Tibial nerve (tissue), 4 donors: Measurements from ENCODE around the gene ANO2. TPM values are rescaled to one million over a fixed set of nuclear protein-coding genes. Genes with fewer than 3 reads are reported as not detected.
"Not testable (repeated sequence)": the region's sequence is repeated elsewhere in the genome, so short reads cannot be mapped to it uniquely, and the experiment has no call there.

Source experiments
- DNase-seq, 2 donors: peaks; one replicate each; pipeline ENCODE4 v3.0.0-alpha.2; 2019; ENCODE audit warnings: low spot score in 2 of 2
- H3K27ac ChIP-seq, 4 donors: fragments of 200-600 bp; sonication (generic) in 3 of 4; one replicate each; pipeline ENCODE4 v1.5.1; 2017 to 2019; ENCODE audit warnings: mild to moderate bottlenecking in 1 of 4
- H3K27me3 ChIP-seq, 2 donors: fragments of 200-600 bp; sonication (generic) in 1 of 2; one replicate each; pipeline versions ENCODE4 v1.5.1 to v1.6.0; 2017 to 2019
- H3K36me3 ChIP-seq, 3 donors: fragments of 200-600 bp; sonication (generic); one replicate each; pipeline ENCODE4 v1.5.1; 2018 to 2019
- H3K4me1 ChIP-seq, 4 donors: fragments of 200-600 bp; sonication (generic) in 3 of 4; one replicate each; pipeline ENCODE4 v1.5.1; 2017 to 2019
- H3K4me3 ChIP-seq, 4 donors: fragments of 200-600 bp; sonication (generic) in 3 of 4; one replicate each; pipeline ENCODE4 v1.5.1; 2017 to 2019; ENCODE audit warnings: mild to moderate bottlenecking in 1 of 4, moderate library complexity in 1 of 4
- H3K9me3 ChIP-seq, 4 donors: fragments of 200-600 bp; sonication (generic) in 3 of 4; one replicate each; pipeline ENCODE4 v1.5.1; 2017 to 2019
- CTCF ChIP-seq, 5 experiments: fragments of 200-600 bp in 3 of 5; fragments of 450-650 bp in 2 of 5; sonication (generic) in 3 of 5; IDR thresholded peaks; one replicate each; pipeline ENCODE4 v1.5.1; 2016 to 2019; ENCODE audit warnings: antibody characterized with exemption in 5 of 5, mild to moderate bottlenecking in 3 of 5, moderate library complexity in 2 of 5
- EP300 ChIP-seq, 2 donors: sonication (generic); formaldehyde crosslinking; IDR thresholded peaks; one replicate each; pipeline ENCODE4 v1.6.1; 2017; ENCODE audit warnings: antibody characterized with exemption in 2 of 2, mild to moderate bottlenecking in 1 of 2
- POLR2A ChIP-seq, 2 donors: fragments of 450-650 bp; IDR thresholded peaks; one replicate each; pipeline ENCODE4 v1.6.1; 2017; ENCODE audit warnings: antibody characterized with exemption in 2 of 2, mild to moderate bottlenecking in 2 of 2, moderate library complexity in 2 of 2
- WGBS, 2 donors: methylation state at CpG; one replicate each; pipeline ENCODE4 v1.1.5; 2018; 5-methylcytosine and 5-hydroxymethylcytosine counted together
- total RNA-seq, 4 donors: library from RNA; depleted of rRNA; stranded (reverse); fragments of >200 nt; gene quantifications; one replicate each; pipeline ENCODE4 v1.1.0, GENCODE V29; 2016

The ANO2 gene
- total RNA-seq, 4 donors from 2014 or later: 13.8 to 23.2 (median 21.3) TPM

GRCh38 chr12:5661811-5662210 lies 283.2 kb downstream of the ANO2 start:
- H3K27me3 ChIP-seq: no peaks in the 10 kb centered on the region
- no peak overlapping the region for H3K27ac ChIP-seq
- H3K36me3 ChIP-seq: no peaks in the 10 kb centered on the region
- H3K4me1 ChIP-seq: no peaks in the 10 kb centered on the region
- no peak overlapping the region for H3K4me3 ChIP-seq
- no peak for DNase-seq
- WGBS, 2 donors: 70 to 74% methylated on average over 8 of the region's 8 CpGs
- no peak for TF ChIP-seq CTCF (IDR thresholded peaks at IDR 0.05)
- no peak for TF ChIP-seq EP300 (IDR thresholded peaks at IDR 0.05)
- no peak for TF ChIP-seq POLR2A (IDR thresholded peaks at IDR 0.05)
- no peaks in the 10 kb centered on the region for H3K9me3 ChIP-seq

- no peaks in the 10 kb centered on the region for H3K36me3 ChIP-seq
- H3K27ac ChIP-seq: no peak overlapping the region
- no peaks in the 10 kb centered on the region for H3K9me3 ChIP-seq
- no peaks in the 10 kb centered on the region for H3K4me1 ChIP-seq
- no peak for DNase-seq
- TF ChIP-seq EP300 (IDR thresholded peaks at IDR 0.05) (no peak), POLR2A (IDR thresholded peaks at IDR 0.05) (no peak), CTCF (IDR thresholded peaks at IDR 0.05) (no peak)
- H3K4me3 ChIP-seq: no peak overlapping the region
- H3K27me3 ChIP-seq: no peaks in the 10 kb centered on the region
- WGBS, 2 donors: 71 to 75% methylated on average over 6 of the region's 6 CpGs
Measured at GRCh38 chr12:5660238-5660637, 284.8 kb downstream of the ANO2 start.

- not testable (repeated sequence) for H3K4me1 ChIP-seq, DNase-seq, H3K27ac ChIP-seq, H3K9me3 ChIP-seq, H3K4me3 ChIP-seq, H3K36me3 ChIP-seq, H3K27me3 ChIP-seq
- 97 to 98% methylated on average over 3 of the region's 3 CpGs for WGBS, 2 donors
Measured at GRCh38 chr12:5658339-5658941, 286.6 kb downstream of the ANO2 start.

- no peak for TF ChIP-seq POLR2A (IDR thresholded peaks at IDR 0.05)
- no peaks in the 10 kb centered on the region for H3K36me3 ChIP-seq
- H3K27me3 ChIP-seq: no peaks in the 10 kb centered on the region
- WGBS, 2 donors: 61 to 69% methylated on average over 4 of the region's 4 CpGs
- H3K27ac ChIP-seq: no peak overlapping the region
- H3K4me3 ChIP-seq: no peak overlapping the region
- H3K4me1 ChIP-seq: no peaks in the 10 kb centered on the region
- no peaks in the 10 kb centered on the region for H3K9me3 ChIP-seq
- no peak for DNase-seq
Measured at GRCh38 chr12:5656836-5657235, 288.2 kb downstream of the ANO2 start.

- no peak for TF ChIP-seq POLR2A (IDR thresholded peaks at IDR 0.05)
- no peak for TF ChIP-seq CTCF (IDR thresholded peaks at IDR 0.05)
- no peak for TF ChIP-seq EP300 (IDR thresholded peaks at IDR 0.05)
- H3K27me3 ChIP-seq: no peaks in the 10 kb centered on the region
- no peaks in the 10 kb centered on the region for H3K9me3 ChIP-seq
- no peak for DNase-seq
- 85 to 86% methylated on average over 3 of the region's 3 CpGs for WGBS, 2 donors
- H3K4me1 ChIP-seq: no peaks in the 10 kb centered on the region
- no peaks in the 10 kb centered on the region for H3K36me3 ChIP-seq
- H3K4me3 ChIP-seq: no peak overlapping the region
- H3K27ac ChIP-seq: no peak overlapping the region
Measured at GRCh38 chr12:5655120-5655519, 289.9 kb downstream of the ANO2 start.

- TF ChIP-seq CTCF (IDR thresholded peaks at IDR 0.05) (no peak), POLR2A (IDR thresholded peaks at IDR 0.05) (no peak), EP300 (IDR thresholded peaks at IDR 0.05) (no peak)
- Histone ChIP-seq H3K27ac (no peak overlapping the region), H3K36me3 (no peaks in the 10 kb centered on the region), H3K4me1 (no peaks in the 10 kb centered on the region), H3K4me3 (no peak overlapping the region), H3K9me3 (no peaks in the 10 kb centered on the region), H3K27me3 (no peaks in the 10 kb centered on the region)
- DNase-seq: no peak
Measured at GRCh38 chr12:5654019-5654418, 291.0 kb downstream of the ANO2 start.
